ENCODE results near the gene MAGOHB. TPM values are rescaled to one million over a fixed set of nuclear protein-coding genes. Genes with fewer than 3 reads are reported as not detected.

Gene MAGOHB
- total RNA-seq, 1 donor from 2014 or later = 29.3 TPM

DNA sequence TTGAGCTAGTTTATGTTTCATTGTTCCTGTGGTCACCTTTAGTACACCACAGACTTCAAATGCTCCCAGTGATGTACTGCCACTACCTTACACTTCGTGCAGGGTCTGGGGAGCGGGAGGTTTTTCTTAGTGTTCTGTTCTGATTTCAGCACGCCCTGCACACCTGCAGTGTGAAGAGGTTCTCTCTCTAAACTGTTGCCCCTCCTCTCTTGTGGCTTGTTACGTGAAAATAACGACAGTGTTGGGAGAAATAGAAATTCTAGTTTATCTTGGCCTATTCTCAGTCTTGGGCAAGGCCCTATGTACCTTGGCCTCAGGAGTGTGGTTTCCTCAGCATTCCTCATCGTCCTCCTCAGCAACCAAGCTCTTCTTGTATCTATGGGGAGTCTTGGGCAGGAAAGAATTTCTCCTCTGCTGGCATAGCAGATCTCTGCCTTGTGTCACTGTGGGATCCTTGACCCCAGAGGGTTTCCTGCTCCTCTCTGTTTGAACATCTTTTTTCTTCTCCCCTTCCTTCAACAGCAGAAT, 59.1 kb downstream of the MAGOHB start:
- DNase-seq = no peak

Other genes starting within 250 kb of the MAGOHB start
- not detected for gene KLRK1, start 223.6 kb downstream of the MAGOHB start, total RNA-seq
- not detected for gene KLRC4, start 203.9 kb downstream of the MAGOHB start, total RNA-seq
- gene KLRC3, start 193.0 kb downstream of the MAGOHB start, total RNA-seq = 2.2 TPM
- 2.5 TPM for gene KLRC2, start 177.6 kb downstream of the MAGOHB start, total RNA-seq
- gene KLRC1, start 160.2 kb downstream of the MAGOHB start, total RNA-seq = not detected
- gene EIF2S3B, start 107.7 kb downstream of the MAGOHB start, total RNA-seq = 1.9 TPM
- gene STYK1, start 60.4 kb upstream of the MAGOHB start, total RNA-seq = 6.7 TPM
- gene YBX3, start 109.7 kb upstream of the MAGOHB start, total RNA-seq = 4.5 TPM
- 1.1 TPM for gene TAS2R7, start 189.0 kb upstream of the MAGOHB start, total RNA-seq
- gene TAS2R8, start 193.7 kb upstream of the MAGOHB start, total RNA-seq = 0.31 TPM
- 1.2 TPM for gene TAS2R9, start 196.6 kb upstream of the MAGOHB start, total RNA-seq
- 5.5 TPM for gene TAS2R10, start 212.7 kb upstream of the MAGOHB start, total RNA-seq
- gene PRR4, start 235.9 kb upstream of the MAGOHB start, total RNA-seq = 4.8 TPM